ENCODE results near the gene KMT5C.

DNA sequence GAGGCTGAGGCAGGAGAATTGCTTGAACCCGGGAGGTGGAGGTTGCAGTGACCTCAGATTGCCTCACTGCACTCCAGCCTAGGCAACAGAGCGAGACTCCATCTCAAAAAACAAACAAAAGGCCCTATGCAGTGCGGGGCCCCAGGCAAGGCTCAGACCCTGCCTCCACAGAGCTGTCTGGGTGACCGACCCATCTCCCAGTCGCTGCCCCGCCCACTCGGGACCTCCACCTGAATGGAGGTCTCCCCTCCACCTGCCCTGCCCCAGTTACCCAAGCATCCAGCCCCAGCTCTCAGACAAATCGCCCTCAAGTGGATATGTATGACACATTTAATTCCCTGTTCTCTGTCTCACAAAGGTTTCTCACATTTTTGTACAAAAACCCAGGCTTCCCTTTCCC lies 25.6 kb downstream of the KMT5C start:
- TF ChIP-seq, protein P1, sequence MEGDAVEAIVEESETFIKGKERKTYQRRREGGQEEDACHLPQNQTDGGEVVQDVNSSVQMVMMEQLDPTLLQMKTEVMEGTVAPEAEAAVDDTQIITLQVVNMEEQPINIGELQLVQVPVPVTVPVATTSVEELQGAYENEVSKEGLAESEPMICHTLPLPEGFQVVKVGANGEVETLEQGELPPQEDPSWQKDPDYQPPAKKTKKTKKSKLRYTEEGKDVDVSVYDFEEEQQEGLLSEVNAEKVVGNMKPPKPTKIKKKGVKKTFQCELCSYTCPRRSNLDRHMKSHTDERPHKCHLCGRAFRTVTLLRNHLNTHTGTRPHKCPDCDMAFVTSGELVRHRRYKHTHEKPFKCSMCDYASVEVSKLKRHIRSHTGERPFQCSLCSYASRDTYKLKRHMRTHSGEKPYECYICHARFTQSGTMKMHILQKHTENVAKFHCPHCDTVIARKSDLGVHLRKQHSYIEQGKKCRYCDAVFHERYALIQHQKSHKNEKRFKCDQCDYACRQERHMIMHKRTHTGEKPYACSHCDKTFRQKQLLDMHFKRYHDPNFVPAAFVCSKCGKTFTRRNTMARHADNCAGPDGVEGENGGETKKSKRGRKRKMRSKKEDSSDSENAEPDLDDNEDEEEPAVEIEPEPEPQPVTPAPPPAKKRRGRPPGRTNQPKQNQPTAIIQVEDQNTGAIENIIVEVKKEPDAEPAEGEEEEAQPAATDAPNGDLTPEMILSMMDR (conservative IDR thresholded peaks at IDR 0.05; ENCODE audit: low read length) = no peak
- no peak for TF ChIP-seq EZH2phosphoT487 (IDR thresholded peaks at IDR 0.05; ENCODE audit: borderline replicate concordance, low read depth, low read length)

All from OCI-LY7 (cell line).